GM18505 (cell line): ENCODE results near the gene BSN.

Experiments
- ATAC-seq: cut with Tn5 transposase; IDR thresholded peaks from one replicate; pipeline ENCODE4 v1.9.1; 2021; ENCODE audit not compliant: unreplicated experiment
- POLR2A ChIP-seq: IDR thresholded peaks from 4 replicates; pipeline ENCODE4 v1.6.1; 2011; ENCODE audit warnings: borderline replicate concordance; ENCODE audit not compliant: insufficient read depth, insufficient read length; ENCODE audit errors: extremely low read depth

BSN gene

DNA sequence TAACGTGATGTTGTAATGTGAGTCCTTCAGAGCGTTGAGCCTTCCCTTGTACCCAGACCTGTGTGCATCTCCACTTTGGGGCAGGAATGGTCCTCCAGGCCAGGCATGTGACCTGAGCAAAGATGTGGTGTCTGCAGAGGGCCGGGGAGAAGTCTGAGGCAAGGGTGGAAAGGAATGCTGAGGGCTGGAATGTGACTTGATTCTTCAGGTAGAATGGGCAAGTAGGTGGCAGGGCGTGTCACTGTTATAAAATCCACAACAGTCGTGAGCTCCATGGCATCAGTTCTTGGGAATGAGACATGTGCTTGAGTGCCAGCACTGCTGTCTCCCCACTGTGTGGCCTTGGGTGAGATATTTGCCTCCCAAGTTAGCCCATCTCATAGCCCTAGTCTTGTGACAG is 24.0 kb upstream of the BSN start:
- no peak for TF ChIP-seq POLR2A
- ATAC-seq: no peak

DNA sequence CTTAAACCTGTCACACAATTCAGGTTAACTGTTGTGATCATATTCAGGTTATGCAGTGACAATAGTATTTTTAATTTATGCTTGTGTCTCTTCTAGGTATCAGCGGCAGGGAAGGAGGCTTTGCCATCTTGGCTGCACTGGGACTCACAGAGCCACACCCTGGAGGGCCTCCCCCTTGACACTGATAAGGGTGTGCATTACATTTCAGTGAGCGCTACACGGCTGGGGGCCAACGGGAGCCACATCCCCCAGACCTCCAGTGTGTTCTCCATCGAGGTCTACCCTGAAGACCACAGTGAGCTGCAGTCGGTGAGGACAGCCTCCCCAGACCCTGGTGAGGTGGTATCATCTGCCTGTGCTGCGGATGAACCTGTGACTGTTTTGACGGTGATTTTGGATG is 23.6 kb upstream of the BSN start:
- no peak for ATAC-seq
- no peak for TF ChIP-seq POLR2A

DNA sequence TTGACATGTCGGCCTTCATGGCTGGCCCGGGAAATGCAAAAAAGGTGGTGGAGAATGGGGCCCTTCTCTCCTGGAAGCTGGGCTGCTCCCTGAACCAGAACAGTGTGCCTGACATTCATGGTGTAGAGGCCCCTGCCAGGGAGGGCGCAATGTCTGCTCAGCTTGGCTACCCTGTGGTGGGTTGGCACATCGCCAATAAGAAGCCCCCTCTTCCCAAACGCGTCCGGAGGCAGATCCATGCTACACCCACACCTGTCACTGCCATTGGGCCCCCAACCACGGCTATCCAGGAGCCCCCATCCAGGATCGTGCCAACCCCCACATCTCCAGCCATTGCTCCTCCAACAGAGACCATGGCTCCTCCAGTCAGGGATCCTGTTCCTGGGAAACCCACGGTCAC is 23.1 kb upstream of the BSN start:
- ATAC-seq: no peak
- no peak for TF ChIP-seq POLR2A

DNA sequence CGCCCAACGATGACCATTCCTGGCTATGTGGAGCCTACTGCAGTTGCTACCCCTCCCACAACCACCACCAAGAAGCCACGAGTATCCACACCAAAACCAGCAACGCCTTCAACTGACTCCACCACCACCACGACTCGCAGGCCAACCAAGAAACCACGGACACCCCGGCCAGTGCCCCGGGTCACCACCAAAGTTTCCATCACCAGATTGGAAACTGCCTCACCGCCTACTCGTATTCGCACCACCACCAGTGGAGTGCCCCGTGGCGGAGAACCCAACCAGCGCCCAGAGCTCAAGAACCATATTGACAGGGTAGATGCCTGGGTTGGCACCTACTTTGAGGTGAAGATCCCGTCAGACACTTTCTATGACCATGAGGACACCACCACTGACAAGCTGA is 22.6 kb upstream of the BSN start:
- no peak for TF ChIP-seq POLR2A
- no peak for ATAC-seq

DNA sequence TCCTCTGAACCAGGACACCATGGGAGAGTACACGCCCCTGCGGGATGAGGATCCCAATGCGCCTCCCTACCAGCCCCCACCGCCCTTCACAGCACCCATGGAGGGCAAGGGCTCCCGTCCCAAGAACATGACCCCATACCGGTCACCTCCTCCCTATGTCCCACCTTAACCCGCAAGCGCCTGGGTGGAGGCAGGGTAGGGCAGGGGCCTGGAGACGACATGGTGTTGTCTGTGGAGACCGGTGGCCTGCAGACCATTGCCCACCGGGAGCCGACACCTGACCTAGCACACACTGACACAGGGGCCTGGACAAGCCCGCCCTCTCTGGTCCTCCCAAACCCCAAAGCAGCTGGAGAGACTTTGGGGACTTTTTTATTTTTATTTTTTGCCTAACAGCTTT is 21.2 kb upstream of the BSN start:
- no peak for TF ChIP-seq POLR2A
- ATAC-seq: no peak

DNA sequence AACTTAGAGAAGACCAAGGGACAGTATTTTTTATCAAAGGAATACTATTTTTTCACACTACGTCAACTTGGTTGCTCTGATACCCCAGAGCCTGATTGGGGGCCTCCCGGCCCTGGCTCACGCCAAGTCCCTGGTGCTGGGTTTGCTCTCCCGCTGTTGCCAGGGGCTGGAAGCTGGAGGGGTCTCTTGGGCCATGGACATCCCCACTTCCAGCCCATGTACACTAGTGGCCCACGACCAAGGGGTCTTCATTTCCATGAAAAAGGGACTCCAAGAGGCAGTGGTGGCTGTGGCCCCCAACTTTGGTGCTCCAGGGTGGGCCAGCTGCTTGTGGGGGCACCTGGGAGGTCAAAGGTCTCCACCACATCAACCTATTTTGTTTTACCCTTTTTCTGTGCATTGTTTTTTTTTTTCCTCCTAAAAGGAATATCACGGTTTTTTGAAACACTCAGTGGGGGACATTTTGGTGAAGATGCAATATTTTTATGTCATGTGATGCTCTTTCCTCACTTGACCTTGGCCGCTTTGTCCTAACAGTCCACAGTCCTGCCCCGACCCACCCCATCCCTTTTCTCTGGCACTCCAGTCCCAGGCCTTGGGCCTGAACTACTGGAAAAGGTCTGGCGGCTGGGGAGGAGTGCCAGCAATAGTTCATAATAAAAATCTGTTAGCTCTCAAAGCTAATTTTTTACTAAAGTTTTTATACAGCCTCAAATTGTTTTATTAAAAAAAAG is 20.3 kb upstream of the BSN start:
- no peak for ATAC-seq

DNA sequence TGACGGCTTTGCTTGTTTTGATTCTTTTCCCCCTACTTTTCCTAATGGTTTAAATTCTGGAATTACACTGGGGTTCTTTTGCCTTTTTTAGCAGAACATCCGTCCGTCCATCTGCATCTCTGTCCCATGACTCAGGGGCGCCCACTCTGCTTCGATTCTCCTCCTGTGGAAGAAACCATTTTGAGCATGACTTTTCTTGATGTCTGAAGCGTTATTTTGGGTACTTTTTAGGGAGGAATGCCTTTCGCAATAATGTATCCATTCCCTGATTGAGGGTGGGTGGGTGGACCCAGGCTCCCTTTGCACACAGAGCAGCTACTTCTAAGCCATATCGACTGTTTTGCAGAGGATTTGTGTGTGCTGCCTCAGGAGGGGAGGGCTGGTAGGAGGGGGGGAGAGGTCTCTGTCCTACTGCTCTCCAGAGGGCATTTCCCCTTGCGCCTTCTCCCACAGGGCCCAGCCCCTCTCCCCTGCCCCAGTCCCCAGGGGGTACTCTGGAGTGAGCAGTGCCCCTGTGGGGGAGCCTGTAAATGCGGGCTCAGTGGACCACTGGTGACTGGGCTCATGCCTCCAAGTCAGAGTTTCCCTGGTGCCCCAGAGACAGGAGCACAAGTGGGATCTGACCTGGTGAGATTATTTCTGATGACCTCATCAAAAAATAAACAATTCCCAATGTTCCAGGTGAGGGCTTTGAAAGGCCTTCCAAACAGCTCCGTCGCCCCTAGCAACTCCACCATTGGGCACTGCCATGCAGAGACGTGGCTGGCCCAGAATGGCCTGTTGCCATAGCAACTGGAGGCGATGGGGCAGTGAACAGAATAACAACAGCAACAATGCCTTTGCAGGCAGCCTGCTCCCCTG is 19.5 kb upstream of the BSN start:
- ATAC-seq: no peak
- no peak for TF ChIP-seq POLR2A

More for the DNA sequence above, 20.3 kb upstream of the BSN start:
- no peak for TF ChIP-seq POLR2A

DNA sequence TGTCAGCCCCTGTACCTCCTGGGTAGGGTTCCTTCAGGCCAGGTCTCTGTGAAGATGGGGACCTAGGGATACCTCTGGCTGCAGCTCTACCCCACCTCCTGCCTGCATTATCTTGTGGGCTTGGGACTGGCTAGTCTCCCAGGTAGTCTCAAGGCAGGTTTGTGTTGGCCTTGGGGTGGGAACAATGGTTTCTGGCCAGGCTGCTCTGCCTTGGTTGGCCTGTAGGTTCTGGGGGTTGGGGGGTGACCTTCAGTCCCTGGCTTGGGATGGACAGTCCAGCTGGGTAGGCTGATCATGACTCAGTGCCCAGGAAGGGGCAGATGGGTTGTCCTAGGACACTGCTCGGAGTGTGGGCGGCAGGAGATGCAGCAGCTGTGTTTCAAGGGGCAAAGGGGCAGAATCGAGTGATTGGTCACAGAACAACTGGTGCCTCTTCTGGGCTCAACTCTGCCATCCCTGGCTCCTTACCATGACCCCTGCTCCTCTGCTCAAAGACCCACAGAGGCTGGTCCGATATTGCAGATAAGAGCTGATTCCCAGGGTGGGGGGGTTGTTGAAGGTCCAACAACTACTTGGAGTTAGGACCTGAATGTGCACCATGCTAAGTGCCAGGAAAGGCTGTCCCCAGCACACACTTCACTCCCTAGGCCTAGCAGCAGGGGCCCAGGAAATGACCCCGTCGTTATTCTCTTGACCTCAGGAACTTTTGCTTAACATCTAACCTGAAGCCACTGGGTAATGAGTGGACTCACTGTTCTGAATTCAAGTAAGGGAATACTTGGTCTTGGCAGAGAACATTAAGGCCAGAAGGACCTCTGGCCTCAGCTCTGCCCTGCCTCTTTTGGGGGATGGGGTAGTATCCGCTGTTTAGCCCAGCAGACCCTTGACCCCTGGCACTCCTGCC is 18.1 kb upstream of the BSN start:
- no peak for ATAC-seq
- no peak for TF ChIP-seq POLR2A

DNA sequence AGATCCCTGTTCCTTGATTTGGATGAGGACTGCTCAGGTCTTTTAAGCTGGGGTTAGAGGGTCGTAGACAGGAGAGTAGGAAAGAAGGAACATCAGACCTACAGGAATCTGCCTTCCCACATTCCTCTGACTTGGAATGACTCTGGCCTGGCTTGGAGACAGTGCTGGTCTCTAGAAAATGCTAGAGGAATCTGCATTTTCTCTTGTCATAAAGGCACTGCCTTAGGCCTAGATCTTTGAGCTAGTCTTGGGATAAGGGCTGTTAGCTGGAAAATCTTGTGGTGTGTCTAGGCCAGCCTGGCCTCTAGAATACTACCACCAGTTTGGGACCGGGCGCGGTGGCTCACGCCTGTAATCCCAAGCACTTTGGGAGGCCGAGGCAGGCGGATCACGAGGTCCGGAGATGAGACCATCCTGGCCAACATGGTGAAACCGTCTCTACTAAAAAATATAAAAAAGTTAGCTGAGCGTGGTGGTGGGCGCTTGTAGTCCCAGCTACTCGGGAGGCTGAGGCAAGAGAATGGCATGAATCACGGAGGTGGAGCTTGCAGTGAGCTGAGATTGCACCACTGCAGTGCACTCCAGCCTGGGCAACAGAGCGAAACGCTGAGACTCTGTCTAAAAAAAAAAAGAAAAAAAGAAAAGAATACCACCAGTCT is 17.3 kb upstream of the BSN start:
- no peak for TF ChIP-seq POLR2A

DNA sequence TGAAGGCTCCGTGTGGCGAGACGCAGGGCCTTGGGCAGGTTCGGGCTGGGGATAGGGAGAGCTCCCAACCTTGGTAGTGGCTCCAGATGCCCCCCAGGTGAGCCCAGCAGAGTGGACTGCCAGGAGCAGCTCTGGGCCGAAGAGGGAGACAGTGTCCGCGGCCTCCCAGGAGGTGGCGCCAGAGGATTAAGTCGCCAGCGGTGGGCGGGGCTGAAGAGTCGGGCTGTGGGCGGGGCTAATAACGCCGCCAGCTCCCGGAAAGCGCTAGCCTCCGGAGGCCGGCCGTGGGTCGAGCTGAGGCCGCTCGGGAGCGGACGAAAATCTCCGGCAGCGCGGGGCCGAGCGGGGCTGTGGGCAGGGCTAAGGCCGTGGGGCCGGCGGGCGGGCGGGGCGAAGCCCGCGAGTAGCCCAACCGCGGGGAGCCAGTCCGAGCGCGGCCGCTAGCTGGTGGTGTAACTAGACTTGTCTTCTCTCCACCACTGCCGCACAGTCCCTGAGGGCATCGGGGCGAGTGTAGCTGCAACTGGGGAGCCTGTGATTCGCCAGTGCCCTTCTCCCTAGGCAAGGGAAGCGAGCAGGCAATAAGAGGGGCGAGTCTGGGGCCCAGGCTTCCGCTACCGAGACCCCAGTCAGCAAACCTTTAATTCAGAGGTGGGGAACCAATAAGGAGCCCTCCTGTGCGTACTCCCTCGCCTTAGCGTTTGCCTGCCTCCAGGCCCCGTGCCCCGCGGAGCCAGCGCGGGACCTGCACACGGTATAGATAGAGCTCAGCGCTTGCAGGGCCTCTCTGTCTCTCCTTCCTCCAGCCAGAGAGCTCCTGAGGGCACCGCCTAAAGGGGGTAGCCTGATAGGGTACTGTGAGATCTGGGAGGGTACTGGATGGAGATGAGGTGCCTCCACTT is 14.4 kb upstream of the BSN start:
- peak; percentile 85 for ATAC-seq
- TF ChIP-seq POLR2A: no peak

More for the DNA sequence above, 17.3 kb upstream of the BSN start:
- ATAC-seq: no peak

DNA sequence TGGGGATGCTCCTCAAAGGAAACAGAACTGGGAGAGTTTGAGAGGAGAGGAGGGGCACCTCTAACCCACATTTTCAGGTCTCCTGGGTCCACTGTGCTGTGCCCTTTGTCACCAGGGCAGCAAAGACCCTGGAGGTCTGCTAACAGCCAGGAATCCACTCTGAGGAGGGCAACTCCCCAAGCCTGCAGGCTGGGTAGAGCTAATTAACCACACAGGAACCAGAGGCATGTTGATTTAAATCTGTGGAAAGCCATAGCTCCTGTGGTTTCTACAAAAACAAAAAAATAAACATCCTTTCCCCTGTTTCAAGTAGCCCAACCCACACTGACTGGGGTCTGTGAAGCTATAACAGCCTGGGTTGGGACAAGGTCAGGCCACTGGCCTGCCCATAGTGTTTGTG is 2.2 kb upstream of the BSN start:
- ATAC-seq: no peak
- TF ChIP-seq POLR2A: no peak

DNA sequence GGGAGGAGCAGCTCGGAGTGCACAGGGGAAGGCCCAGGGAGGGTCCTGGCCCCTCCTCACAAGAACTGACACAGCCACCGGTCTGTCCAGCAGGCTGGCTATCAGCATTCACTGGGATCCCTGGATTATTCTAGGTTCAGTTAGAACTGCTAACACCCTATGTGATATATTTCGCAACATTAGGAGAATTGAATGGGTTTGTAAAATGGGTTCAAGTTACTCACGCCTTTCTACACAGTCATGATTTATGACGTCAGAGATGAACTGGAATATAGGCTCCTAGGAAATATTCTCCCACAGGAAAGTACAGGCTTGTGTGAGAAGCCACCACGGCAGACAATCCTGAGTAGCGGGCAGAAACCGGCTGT is 969 bp upstream of the BSN start:
- no peak for TF ChIP-seq POLR2A
- ATAC-seq: no peak

DNA sequence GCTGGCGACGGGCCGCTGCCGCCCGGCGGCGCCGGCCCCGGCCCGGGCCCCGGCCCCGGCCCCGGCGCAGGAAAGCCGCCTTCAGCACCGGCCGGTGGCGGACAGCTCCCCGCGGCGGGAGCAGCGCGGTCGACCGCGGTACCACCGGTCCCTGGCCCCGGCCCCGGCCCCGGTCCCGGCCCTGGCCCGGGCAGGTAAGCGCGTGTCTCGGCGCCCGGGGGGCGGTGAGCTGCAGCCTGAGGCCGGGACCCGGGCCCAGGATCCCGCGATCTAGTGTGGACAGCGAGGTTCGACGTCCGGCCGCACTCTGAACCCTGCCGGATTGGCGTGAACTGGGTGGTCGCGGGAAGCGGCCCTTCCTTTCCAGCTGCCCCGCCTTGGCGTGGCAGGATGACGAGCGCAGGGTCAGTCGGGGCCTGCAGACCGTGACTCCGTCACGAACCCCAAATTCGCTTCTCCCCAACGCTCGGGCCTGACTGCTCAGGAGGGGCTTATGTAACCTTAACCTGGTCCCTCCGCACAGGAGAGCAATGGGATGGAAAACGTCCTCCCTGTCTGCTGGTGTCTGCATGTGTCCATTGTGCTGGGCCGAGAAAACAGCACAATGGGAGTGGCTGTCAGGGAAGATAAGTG is 472 bp downstream of the BSN start:
- peak; percentile 47 for ATAC-seq
- TF ChIP-seq POLR2A: no peak
